GM19023 (cell line): ENCODE measurements around the gene LAG3.

Experiments
- ATAC-seq: cut with Tn5 transposase; IDR thresholded peaks from one replicate; pipeline ENCODE4 v1.9.1; 2021; ENCODE audit warnings: mild to moderate bottlenecking, moderate library complexity; ENCODE audit not compliant: unreplicated experiment

LAG3 gene

DNA sequence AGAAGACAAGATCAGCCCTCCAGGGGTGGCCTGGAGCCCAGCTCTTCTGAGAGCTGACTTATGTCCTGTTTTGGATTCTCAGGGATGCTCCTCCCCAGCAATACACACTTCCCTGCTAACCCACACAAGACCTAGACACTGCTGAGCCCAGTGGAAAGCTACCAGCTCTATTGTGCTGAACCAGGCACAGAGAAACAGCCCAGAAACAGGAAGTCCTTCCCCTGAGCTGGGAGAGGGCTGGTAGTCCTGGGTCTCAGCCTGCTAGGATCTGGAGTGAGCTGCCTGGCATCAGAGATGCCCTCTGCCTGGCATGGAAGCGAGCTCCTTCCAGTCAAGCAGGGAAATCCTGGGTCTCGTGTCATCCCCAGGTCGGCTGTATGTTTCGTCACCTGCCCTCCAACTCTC is 1.2 kb upstream of the LAG3 start:
- ATAC-seq = no peak

DNA sequence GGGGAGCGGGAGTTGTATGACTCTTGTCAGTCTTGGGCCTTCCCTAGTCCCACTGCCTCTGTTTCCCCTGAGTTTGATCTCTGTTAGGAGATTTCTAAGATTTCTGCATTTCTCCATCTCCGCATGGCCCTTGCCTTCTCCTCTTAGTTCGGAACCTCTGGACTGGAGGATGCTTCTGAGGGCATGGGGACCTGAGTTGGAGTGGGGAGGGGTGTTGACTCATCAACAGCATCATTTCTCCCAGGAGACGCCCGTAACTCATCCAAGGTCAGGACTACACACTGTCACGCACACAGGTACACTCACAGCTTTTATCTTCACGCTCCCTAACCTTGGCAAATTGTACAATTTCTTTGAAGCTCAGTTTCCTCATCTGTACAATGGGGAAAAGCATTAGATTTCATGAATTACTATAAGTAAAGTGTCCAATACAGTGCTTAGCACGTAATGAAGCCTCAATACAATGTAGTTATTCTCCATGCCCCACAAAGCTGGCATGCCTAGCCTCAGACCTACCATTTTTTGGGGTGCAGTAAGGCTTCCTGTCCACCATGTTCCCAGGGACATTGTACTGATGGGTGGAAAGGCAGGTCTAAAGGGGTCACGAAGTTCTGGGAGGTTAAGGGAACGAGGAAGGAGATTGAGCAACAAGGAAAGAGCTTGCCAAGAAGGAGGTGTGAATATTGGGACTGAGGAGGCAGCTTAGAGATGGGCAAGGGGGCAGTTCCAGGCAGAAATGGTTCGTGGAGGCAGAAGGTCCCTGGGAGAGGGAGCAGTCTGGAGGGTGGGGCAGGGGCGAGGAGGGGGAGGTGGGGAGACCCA is 600 bp upstream of the LAG3 start:
- ATAC-seq = no peak

DNA sequence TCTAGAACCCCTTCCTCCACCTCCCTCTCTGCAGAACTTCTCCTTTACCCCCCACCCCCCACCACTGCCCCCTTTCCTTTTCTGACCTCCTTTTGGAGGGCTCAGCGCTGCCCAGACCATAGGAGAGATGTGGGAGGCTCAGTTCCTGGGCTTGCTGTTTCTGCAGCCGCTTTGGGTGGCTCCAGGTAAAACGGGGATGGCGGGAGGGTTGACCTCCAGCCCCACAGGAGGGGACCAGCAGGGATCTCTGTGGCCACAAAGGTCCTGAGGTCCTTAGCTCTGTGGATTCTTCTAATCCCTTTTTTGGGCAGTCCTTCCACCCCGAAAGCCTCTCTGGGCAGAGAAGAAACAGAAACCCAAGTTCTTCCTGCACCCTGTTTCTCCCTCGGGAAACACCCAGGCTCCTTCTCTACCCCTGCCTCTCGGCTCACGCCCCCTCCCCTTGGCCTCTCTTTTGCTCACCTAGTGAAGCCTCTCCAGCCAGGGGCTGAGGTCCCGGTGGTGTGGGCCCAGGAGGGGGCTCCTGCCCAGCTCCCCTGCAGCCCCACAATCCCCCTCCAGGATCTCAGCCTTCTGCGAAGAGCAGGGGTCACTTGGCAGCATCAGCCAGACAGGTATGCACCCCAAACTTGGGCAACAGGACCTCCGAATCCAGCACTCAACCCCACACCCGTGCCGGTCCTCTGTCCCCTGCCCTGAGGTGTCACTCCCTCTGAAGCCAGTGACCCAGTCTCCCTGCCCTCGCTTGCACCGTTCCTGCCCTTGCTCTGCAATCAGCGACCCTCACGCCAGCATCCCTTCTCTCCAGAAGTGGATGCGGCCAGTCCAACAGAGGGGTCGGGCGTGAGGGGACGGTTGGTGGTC is 638 bp downstream of the LAG3 start:
- ATAC-seq = no peak

- no peak for ATAC-seq
Measured at GRCh38 chr12:6773590-6774351, 1.5 kb downstream of the LAG3 start.

GRCh38 chr12:6774499-6775062 is 2.3 kb downstream of the LAG3 start:
- no peak for ATAC-seq

DNA sequence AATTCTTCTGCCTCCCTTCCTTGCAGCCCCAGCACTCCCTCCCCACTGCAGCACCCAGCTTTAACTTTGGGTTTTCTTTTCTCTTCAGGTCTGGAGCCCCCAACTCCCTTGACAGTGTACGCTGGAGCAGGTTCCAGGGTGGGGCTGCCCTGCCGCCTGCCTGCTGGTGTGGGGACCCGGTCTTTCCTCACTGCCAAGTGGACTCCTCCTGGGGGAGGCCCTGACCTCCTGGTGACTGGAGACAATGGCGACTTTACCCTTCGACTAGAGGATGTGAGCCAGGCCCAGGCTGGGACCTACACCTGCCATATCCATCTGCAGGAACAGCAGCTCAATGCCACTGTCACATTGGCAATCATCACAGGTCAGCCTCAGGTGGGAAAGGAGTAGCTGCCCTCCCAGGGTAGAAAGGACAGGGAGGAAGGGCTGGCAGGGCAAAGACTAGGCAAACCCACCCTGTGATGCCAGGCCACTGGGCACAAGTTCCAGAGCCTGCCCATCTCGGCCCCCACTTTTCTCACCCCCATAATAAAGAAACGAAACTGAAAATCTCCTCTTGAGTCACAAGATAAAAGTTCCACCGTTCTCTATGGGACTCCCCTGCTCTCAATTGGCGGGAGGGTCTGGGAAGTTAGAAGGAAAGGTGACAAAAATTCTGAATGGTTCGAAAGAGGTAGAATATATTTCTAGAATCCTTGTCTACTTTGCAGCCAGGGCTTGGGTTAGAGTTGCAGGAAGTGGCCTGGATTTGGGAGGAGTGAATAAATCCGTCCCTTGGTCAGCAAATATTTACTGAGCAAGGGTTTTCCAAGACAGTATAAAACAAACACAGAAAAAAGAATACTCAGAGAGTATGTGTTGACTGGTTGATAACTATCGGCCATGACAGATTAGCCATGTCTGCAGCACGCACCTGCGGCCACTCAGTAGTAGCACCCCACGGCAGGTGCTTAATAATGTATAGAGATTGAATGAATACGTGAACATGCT is 3.2 kb downstream of the LAG3 start:
- ATAC-seq = no peak

GRCh38 chr12:6777386-6777785 is 5.1 kb downstream of the LAG3 start:
- ATAC-seq = no peak

DNA sequence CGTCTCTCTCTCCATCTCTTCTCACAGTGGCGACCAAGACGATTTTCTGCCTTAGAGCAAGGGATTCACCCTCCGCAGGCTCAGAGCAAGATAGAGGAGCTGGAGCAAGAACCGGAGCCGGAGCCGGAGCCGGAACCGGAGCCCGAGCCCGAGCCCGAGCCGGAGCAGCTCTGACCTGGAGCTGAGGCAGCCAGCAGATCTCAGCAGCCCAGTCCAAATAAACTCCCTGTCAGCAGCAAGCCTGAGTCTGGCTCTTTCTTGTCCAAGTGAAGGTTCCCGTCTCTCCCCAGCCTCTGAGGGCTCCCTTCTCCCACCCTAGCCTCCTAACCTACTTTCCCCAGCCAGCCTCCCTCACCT is 5.9 kb downstream of the LAG3 start:
- ATAC-seq = no peak

- ATAC-seq = peak; percentile 69
Measured at GRCh38 chr12:6778574-6779550, 6.5 kb downstream of the LAG3 start.

DNA sequence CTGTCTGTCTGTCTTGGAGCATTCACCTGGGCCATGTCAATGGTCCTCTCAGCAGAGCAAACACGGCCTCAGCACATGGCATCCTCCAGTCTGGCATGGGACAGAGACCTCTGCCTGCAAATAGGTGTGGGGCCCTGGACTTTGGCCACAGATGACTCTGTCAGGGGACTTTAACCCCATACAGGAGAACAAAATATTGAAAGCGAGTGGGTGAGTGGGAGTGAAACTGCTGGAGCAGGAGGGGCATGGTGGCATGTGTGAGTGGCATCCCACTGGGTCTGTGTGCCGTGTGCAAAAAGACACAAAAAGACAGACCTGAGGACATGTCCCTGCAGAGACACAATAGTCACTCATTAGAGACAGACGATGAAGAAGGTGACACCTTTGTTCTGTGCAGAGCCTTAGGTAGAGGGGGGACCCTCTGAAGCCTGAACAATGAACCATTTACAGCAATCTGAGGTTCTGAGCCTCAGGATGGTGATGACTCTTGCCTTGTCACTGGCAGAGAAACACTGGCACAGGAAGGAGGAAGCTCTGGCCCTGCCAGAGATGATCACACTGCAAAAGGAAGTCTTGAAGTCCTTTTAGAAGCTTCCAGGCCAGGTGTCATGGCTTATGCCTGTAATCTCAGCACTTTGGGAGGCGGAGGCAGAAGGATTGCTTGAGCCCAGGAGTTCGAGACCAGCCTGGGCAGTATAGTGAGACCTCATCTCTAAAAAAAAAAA is 7.5 kb downstream of the LAG3 start:
- no peak for ATAC-seq

DNA sequence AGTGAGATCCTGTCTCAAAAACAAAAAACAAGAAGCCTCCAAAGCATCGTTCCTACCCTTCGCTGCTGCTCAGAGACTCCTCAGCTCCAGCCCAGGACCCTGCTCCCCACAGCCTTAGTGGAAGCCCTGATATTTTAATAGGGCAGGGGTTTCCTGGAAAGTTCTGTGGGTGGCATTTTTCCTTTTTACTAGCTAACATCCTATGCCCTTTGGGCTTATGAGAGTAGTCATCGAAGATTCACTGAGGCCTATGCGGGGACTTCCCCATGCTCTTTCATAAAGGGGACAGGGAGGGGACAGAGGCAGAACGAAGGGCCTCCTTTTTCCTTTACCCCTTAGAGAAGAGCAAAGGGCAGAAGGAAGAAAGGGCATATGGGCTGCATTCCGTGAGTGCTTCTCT is 8.3 kb downstream of the LAG3 start:
- no peak for ATAC-seq

GRCh38 chr12:6782119-6782518 is 9.8 kb downstream of the LAG3 start:
- ATAC-seq = no peak

GRCh38 chr12:6782850-6783566 is 10.7 kb downstream of the LAG3 start:
- ATAC-seq = no peak

- no peak for ATAC-seq
Measured at GRCh38 chr12:6783828-6784227, 11.5 kb downstream of the LAG3 start.

DNA sequence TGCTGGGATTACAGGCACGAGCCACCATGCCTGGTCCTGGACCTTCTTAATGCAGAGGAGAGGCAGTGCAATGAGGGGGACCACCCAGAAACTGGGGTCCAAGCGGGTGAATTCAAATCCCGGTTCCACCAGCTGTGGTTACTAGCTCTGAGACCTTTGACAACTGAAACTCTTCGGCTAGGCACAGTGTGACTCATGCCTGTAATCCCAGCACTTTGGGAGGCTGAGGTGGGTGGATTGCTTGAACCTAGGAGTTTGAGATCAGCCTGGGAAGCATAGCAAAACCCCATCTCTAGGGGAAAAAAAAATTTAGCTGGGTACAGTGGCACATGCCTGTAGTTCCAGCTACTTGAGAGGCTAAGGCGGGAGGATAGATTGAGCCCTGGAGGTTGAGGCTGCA is 12.0 kb downstream of the LAG3 start:
- ATAC-seq = no peak

GRCh38 chr12:6784761-6785160 is 12.4 kb downstream of the LAG3 start:
- no peak for ATAC-seq

GRCh38 chr12:6786416-6787094 is 14.2 kb downstream of the LAG3 start:
- no peak for ATAC-seq
